Iris pigment epithelial cell (primary cell): ENCODE data around the gene TMEM218.
A peak's percentile ranks its signal among the peaks of the same experiment; 100 is the strongest.
"Not testable (repeated sequence)": the region's sequence is repeated elsewhere in the genome, so short reads cannot be mapped to it uniquely, and the experiment has no call there.

Experiments used
- DNase-seq: peaks from one replicate; pipeline ENCODE4 v3.0.0-alpha.2; 2011; ENCODE audit warnings: low read depth

TMEM218 gene

DNA sequence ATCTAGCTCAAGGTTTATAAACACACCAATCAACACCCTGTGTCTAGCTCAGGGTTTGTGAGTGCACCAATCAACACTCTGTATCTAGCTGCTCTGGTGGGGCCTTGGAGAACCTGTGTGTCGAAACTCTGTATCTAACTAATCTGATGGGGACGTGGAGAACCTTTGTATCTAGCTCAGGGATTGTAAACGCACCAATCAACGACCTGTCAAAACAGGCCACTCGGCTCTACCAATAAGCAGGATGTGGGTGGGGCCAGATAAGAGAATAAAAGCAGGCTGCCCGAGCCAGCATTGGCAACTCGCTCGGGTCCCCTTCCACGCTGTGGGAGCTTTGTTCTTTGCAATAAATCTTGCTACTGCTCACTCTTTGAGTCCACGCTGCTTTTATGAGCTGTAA lies 21.3 kb downstream of the TMEM218 start:
- not testable (repeated sequence) for DNase-seq

DNA sequence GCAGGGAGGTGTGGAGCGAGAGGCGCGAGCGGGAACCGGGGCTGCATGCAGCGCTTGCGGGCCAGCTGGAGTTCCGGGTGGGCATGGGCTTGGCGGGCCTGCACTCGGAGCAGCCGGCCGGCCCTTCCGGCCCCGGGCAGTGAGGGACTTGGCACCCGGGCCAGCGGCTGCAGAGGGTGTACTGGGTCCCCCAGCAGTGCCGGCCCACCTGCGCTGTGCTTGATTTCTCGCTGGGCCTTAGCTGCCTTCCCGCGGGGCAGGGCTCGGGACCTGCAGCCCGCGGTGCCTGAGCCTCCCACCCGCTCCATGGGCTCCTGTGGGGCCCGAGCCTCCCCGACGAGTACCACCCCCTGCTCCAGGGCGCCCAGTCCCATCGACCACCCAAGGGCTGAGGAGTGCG lies 21.9 kb downstream of the TMEM218 start:
- not testable (repeated sequence) for DNase-seq

DNA sequence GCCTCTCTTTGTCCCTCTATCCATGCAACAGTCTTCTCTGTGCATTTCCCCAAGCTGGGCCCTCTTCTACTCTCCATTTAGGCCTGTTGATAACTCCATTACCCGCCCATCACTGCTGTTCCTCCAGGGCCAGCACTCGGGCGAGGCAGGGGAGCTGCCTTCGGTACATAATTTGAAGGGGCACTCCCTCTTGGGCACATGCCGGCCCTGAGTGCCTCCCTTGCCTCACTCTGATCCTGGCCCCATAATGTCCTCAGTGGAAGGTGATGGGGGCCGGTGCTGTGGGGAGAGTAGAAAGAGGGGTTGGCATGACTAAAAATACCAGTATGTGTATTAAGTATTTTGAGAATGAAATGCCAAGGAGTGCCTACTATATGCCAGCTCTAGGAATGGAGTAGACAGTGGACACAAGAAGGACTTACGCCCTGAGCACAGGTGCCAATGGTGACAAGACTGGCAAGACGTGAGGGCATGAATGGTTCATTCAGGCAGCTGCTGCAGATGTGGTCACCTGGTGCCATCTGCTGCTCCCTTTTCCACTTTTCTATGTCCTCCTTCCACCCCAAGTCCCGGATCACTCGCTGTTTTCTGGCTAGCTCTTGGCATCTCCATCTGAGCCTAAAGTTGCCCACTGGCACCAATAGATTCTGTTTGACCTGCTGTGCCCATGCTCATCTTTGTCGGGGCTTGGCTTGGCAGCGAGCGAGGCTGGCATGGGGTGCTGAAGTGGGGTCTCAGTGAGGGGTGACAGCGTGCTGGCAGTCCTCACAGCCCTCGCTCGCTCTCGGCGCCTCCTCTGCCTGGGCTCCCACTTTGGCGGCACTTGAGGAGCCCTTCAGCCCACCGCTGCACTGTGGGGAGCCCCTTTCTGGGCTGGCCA lies 22.6 kb downstream of the TMEM218 start:
- DNase-seq: no peak

DNA sequence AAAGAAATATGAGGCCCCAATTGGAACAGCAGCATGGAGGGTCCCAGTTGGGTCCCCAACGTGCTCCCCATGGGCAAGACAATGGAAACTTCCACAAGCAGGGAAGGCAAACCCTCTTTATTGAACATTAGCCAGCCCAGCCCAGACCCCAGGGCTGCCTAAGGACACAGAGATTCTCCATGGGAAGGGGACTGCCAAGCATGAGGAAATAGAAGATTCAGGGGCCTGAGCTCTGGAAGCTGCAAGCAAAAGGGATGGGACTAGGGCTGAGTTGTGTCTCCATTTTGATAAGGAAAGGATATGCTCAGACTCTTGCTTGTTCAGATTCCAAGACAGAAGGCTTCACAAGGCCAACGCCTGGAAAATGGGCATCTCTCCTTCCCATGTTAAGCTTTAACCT lies 23.3 kb downstream of the TMEM218 start:
- no peak for DNase-seq

DNA sequence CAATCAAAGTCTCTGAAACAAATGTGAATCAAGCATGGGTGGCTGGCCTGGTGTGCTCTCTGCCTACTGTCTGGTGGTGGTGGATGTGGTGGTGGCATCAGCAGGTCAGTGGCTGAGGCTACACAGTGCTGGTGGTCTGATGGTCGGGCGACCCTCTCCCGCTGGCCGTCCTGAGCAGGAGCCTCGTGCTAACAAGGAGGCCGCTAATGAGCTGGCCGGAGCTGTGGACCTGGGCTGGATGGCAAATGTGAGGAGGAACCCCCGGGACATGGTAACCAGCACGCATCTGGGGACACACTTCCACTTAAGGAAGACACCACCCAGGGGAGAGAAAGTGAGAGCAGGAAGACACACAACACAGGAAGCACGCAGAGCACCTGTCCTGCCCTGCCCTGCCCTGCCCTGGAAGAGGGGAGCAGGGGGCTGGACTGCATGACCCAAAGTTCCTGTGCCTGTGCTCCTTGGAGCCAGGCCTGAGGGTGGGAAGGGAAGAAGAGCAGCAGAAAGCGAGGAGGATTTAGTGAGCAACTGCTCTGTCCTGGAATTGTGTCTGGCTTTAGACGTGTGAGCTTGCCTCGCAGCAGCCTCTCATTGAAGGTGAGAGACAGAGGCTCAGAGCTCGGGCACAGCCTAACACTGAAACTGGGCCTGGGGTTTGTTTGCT lies 24.7 kb downstream of the TMEM218 start:
- no peak for DNase-seq

DNA sequence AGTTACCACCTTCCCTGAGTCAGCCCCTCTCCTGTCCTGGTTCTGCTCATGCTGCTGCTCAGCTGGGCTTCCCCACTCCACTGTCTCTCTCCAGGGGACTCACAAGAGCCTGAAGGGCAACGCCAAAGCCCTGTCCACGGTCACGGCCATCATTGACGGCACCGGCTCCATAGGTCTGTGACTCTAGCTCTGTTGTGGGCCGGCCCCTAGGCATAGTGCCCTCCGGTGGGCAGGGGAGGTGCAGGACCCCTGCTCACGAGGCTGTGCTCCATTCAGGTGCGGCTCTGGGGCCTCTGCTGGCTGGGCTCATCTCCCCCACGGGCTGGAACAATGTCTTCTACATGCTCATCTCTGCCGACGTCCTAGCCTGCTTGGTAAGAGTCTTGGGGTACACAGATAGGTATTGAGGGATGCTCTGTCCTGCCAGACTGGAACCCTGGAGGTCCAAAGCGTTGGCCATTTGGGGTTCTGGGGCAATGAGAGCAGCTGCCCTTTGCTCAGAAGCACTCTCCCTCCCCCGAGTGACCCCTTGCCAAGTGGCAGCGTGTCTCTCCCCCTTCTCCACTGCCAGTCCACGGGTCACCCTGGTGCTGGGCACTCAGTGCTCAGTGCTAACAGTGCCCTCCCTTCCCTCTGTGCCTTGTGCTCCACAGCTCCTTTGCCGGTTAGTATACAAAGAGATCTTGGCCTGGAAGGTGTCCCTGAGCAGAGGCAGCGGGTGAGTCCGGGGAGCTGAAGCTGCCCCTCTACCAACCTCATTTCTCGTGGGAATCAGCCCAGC lies 25.9 kb downstream of the TMEM218 start:
- DNase-seq: no peak

DNA sequence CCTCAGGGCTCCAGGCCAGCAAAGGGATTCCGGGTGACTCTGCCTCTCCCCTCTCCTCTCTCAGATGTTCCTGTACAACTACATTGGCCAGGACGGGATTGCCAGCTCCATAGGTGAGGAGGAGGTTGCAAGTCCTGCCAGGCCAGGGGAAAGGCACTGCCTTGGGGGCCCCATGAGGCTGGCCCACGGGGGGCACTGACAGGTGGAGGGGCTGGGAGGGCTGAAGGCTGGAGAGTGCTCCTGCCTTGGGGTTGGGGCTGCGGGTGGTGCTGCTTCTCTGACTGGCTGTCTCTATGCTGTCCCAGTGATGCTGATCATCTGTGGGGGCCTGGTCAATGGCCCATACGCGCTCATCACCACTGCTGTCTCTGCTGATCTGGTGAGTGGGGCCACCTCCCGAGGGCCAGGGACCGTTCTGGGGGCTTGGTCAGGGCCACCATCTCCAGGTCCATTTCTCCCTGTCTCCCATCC lies 26.6 kb downstream of the TMEM218 start:
- no peak for DNase-seq

GRCh38 chr11:125084057-125084416 lies 27.4 kb downstream of the TMEM218 start:
- DNase-seq: no peak

DNA sequence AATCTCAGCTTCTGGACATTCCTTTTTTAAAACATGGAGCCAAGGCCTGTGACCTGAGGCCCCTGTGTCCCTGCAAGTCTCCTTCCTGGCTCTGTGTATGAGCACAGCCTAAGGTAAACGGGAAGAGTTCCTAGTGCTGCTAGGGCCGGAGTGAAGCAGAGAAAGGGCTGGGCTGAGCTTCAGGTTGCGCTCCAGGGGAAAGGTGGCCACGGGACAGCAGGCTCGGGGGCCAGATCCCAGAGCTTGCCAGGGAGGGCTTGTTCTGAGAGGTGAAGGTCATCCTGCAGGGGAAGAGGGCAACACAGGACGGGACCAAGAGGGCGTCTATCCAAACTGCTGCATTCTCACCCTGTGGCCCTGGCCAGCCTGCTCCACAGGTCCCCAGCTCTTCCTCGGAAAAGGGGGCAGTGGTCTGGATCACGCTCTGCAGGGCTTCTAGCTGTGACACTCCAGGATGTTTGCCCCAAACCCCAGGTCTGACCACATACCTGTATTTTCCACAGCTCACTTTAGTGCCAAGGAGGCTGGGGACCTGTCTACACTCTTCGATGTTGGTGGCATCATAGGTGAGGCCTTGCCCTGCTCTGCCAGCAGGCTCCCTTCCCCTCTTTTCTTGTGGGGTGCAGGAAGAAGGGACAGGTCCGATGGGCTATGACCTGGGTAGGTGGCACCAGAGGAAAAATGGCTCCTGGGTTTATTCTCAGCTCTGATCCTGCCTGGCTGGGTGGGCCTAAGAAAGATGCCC lies 27.9 kb downstream of the TMEM218 start:
- DNase-seq: no peak

DNA sequence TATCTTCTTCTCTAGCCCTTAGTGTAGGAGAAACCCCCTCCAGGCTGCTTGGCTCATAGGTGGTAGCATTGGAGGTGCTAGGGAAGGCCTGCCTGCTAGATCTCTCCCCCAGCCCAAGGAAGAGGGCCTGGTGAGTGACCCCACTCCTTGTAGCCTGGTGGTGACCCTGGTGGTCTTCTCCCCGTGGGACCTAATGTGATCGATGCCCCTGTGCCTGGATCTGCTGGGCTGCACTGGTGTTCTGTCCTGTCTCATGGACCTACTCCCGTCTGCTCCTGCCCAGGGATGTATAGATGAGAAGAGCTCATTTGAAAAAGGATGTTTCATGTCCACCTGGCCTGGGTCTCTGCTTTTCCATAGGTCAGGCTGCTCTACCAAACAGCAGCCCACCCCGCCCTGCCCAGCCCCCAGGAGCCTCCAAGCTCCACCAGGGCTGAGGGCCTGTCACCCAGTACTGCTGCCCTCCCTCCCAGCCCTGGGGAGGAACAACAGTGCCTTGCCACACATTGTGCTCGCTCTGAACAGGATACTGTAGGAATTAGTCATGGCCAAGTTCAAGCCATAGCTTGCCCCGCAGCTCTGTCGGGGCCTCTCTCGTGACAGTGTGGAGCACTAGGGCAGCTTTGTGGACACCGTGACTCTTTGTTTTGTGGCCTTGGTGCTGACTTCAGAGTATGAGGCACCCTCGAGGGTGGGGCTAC lies 28.7 kb downstream of the TMEM218 start:
- DNase-seq: peak; percentile 79

GRCh38 chr11:125082040-125082439 lies 29.4 kb downstream of the TMEM218 start:
- DNase-seq: no peak

- DNase-seq: no peak
Observed at GRCh38 chr11:125081098-125081798, 30.2 kb downstream of the TMEM218 start.

DNA sequence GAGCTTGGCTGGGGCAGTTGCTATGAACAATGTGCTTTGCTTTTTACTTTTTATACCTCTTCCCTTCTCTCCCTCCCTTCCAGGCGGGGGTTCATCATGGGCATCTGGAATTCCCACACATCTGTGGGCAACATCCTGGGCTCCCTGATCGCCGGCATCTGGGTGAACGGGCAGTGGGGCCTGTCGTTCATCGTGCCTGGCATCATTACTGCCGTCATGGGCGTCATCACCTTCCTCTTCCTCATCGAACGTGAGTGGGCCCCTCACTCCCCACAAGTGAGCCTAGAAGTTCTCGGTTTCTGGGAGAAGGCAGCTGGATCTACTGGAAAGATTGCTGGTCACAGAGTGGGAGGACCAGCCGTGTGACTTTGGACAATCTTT lies 30.9 kb downstream of the TMEM218 start:
- no peak for DNase-seq

GRCh38 chr11:125079878-125080530 lies 31.4 kb downstream of the TMEM218 start:
- DNase-seq: no peak

GRCh38 chr11:125079151-125079877 lies 32.1 kb downstream of the TMEM218 start:
- DNase-seq: peak; percentile 33

DNA sequence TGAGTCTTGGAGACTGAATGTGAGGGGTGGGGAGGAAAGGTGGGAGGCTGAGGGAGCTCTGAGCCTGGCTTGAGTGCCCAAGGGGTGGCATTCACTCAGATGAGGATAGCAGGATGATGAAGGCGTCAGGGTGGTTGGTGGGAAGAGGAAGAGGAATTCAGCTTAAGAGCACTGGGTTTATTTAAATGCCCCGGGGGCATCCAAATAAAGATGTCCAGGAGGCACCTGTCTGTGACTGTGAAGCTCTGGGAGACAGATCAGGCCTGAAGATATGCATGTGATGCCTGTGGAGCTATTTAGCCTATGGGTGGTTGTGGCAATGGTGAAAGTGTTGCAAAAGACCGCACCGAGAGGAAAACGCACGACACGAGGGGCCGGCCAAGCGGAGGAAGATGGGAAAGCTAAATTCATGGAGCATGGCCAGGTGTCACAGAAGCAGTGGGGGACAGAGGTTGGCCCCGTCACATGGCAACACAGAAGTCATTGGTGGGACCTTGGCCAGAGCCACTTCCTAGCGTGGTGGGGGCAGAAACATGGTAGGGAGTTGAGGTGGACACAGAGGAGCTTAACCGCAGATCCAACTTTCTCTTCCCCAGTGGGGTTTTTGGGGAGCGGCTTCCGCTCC lies 32.8 kb downstream of the TMEM218 start:
- no peak for DNase-seq

GRCh38 chr11:125078016-125078415 lies 33.4 kb downstream of the TMEM218 start:
- DNase-seq: no peak

DNA sequence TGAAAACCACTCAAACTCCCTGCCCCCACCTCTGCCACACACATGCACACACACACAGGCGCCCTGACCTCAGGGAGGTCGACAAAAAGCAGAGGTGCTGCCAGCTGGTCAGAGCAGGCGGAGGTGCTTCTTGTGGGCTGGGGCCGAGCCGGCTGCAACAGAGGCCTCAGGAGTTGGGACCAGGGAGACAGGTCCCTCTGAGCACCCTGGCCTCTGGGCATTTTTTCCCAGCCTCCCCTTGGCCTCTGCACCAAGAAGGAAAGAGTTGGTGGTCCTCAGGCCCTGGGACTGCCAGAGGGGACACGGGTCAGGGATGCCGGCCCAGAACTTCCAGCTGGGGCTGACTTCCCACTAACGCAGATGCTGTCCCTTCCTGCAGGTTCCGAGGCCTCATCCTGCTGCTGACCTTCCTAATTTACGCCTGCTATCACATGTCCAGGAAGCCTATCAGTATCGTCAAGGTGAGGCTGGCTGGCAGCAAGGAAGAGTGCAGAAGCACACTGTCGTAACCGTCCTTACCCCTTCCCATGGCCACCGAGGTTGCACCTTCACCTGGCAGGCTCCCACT lies 35.0 kb downstream of the TMEM218 start:
- no peak for DNase-seq

DNA sequence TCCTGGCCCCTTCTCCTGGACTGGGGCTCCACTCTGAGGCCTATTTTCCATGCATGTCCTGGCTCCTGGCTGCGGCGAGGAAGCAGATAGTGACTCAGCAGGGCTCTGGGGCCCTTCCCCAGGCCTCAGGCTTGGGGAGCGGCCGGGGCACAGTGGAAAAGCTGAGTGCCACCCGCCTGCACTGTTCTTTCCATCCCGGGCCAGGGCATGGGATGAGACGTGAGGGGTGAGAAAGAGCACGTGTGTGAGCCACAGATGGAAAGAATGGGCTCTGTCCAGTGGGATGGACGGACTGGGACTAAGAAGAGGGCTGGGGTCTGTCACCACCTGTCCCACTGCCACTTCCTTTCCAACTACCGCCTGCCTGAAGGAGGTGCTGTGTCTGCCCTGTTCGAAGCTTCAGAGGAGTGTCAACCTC lies 35.5 kb downstream of the TMEM218 start:
- peak; percentile 26 for DNase-seq
